Measurements from ENCODE around the gene CHIC1. TPM values are rescaled to one million over a fixed set of nuclear protein-coding genes. Genes with fewer than 3 reads are reported as not detected.
"Not testable (repeated sequence)": the region's sequence is repeated elsewhere in the genome, so short reads cannot be mapped to it uniquely, and the experiment has no call there.

Gene CHIC1
- polyA plus RNA-seq, 1 experiment = 3.1 TPM

GRCh38 chrX:73561801-73562200 lies 1.2 kb upstream of the CHIC1 start:
- ChIA-PET POLR2A (no interaction called here), CTCF (no interaction called here)
- H3K36me3 ChIP-seq (ENCODE audit: control insufficient read depth, insufficient read depth, low read length) = no peaks in the 10 kb centered on the region

GRCh38 chrX:73562458-73562857 lies 539 bp upstream of the CHIC1 start:
- POLR2A ChIA-PET = no interaction called here
- H3K36me3 ChIP-seq (ENCODE audit: control insufficient read depth, insufficient read depth, low read length) = no peaks in the 10 kb centered on the region
- H3K4me3 ChIP-seq (ENCODE audit: low read depth, low read length) = peak overlapping the region; percentile 73
- no peaks in the 10 kb centered on the region for H3K27me3 ChIP-seq (ENCODE audit: control insufficient read depth, insufficient read depth, low read length)
- CTCF ChIA-PET = no interaction called here
- no peak for TF ChIP-seq CTCF (IDR thresholded peaks at IDR 0.05; ENCODE audit: insufficient read depth, low read depth, low read length)
- DNase-seq (ENCODE audit: low read depth) = no peak

More at GRCh38 chrX:73561801-73562200, 1.2 kb upstream of the CHIC1 start:
- H3K27me3 ChIP-seq (ENCODE audit: control insufficient read depth, insufficient read depth, low read length) = no peaks in the 10 kb centered on the region
- DNase-seq (ENCODE audit: low read depth) = no peak
- TF ChIP-seq CTCF (IDR thresholded peaks at IDR 0.05; ENCODE audit: insufficient read depth, low read depth, low read length) = no peak
- no peak overlapping the region for H3K4me3 ChIP-seq (ENCODE audit: low read depth, low read length)

- ChIA-PET POLR2A (no interaction called here), CTCF (no interaction called here)
- Histone ChIP-seq H3K27me3 (ENCODE audit: control insufficient read depth, insufficient read depth, low read length) (no peaks in the 10 kb centered on the region), H3K36me3 (ENCODE audit: control insufficient read depth, insufficient read depth, low read length) (no peaks in the 10 kb centered on the region), H3K4me3 (ENCODE audit: low read depth, low read length) (peak overlapping the region; percentile 73)
- no peak for TF ChIP-seq CTCF (IDR thresholded peaks at IDR 0.05; ENCODE audit: insufficient read depth, low read depth, low read length)
- no peak for DNase-seq (ENCODE audit: low read depth)
These were observed 706 bp downstream of the CHIC1 start for GRCh38 chrX:73563738-73564068.

GRCh38 chrX:73577361-73577760 lies 14.4 kb downstream of the CHIC1 start:
- TF ChIP-seq CTCF (IDR thresholded peaks at IDR 0.05; ENCODE audit: insufficient read depth, low read depth, low read length) = no peak
- CTCF ChIA-PET = no interaction called here
- H3K27me3 ChIP-seq (ENCODE audit: control insufficient read depth, insufficient read depth, low read length) = no peaks in the 10 kb centered on the region
- H3K36me3 ChIP-seq (ENCODE audit: control insufficient read depth, insufficient read depth, low read length) = no peaks in the 10 kb centered on the region
- H3K4me3 ChIP-seq (ENCODE audit: low read depth, low read length) = no peak overlapping the region
- POLR2A ChIA-PET = no interaction called here
- peak; percentile 22 for DNase-seq (ENCODE audit: low read depth)

- Histone ChIP-seq H3K27me3 (ENCODE audit: control insufficient read depth, insufficient read depth, low read length) (no peaks in the 10 kb centered on the region), H3K4me3 (ENCODE audit: low read depth, low read length) (no peak overlapping the region), H3K36me3 (ENCODE audit: control insufficient read depth, insufficient read depth, low read length) (no peaks in the 10 kb centered on the region)
- ChIA-PET POLR2A (no interaction called here), CTCF (no interaction called here)
- no peak for TF ChIP-seq CTCF (IDR thresholded peaks at IDR 0.05; ENCODE audit: insufficient read depth, low read depth, low read length)
- no peak for DNase-seq (ENCODE audit: low read depth)
These were observed 18.1 kb downstream of the CHIC1 start for GRCh38 chrX:73581002-73581628.

GRCh38 chrX:73597758-73598157 lies 34.8 kb downstream of the CHIC1 start:
- H3K36me3 ChIP-seq (ENCODE audit: control insufficient read depth, insufficient read depth, low read length); H3K27me3 ChIP-seq (ENCODE audit: control insufficient read depth, insufficient read depth, low read length); DNase-seq (ENCODE audit: low read depth); POLR2A ChIA-PET; CTCF ChIA-PET; H3K4me3 ChIP-seq (ENCODE audit: low read depth, low read length): not testable (repeated sequence)
